ENCODE data around the gene PIK3R6. TPM values are rescaled to one million over a fixed set of nuclear protein-coding genes. Genes with fewer than 3 reads are reported as not detected.

PIK3R6 gene
- total RNA-seq, 2 donors from 2014 or later: 2.1 to 2.5 TPM

- Mint-ChIP-seq H3K4me1 (peaks cover 10% of the 10 kb centered on the region), H3K9me3 (no peaks in the 10 kb centered on the region), H3K36me3 (ENCODE audit: low read depth) (no peaks in the 10 kb centered on the region), H3K4me3 (peak overlapping the region; percentile 68), H3K27ac (no peak overlapping the region), H3K27me3 (ENCODE audit: insufficient read depth) (peaks cover 39% of the 10 kb centered on the region)
- WGBS, 2 experiments (ENCODE audit: insufficient coverage in 1 of 2, insufficient read length in 1 of 2): 73% methylated on average over 12 to 15 of the region's 15 CpGs
- DNase-seq: no peak
- no peak overlapping the region for H3K9ac ChIP-seq (ENCODE audit: extremely low read depth, low read length, poor library complexity, severe bottlenecking)
- no peak for TF ChIP-seq CTCF (conservative IDR thresholded peaks at IDR 0.05)
- peaks cover 23% of the 10 kb centered on the region for H3K27me3 ChIP-seq (ENCODE audit: control insufficient read depth, insufficient read depth, low read length, poor library complexity, severe bottlenecking)
- H3K36me3 ChIP-seq (ENCODE audit: control insufficient read depth, insufficient read depth, low read length): no peaks in the 10 kb centered on the region
- no peaks in the 10 kb centered on the region for H3K9me3 ChIP-seq (ENCODE audit: control insufficient read depth, low read length)
- H3K4me1 ChIP-seq (ENCODE audit: control insufficient read depth, insufficient read depth, low read length): no peaks in the 10 kb centered on the region
- no peak overlapping the region for H3K4me3 ChIP-seq (ENCODE audit: low read length)
- no peak overlapping the region for H3K27ac ChIP-seq (ENCODE audit: low read depth, low read length)
These were observed 67.8 kb downstream of the PIK3R6 start for GRCh38 chr17:8799570-8800212.

- Mint-ChIP-seq H3K9me3 (no peaks in the 10 kb centered on the region), H3K27ac (peak within 1 kb of the TSS; percentile 70), H3K36me3 (ENCODE audit: low read depth) (no peaks in the 10 kb centered on the region), H3K27me3 (ENCODE audit: insufficient read depth) (peaks cover 39% of the 10 kb centered on the region), H3K4me1 (peaks cover 8% of the 10 kb centered on the region), H3K4me3 (peak within 1 kb of the TSS; percentile 68)
- WGBS, 2 experiments (ENCODE audit: insufficient coverage in 1 of 2, insufficient read length in 1 of 2): 20 to 33% methylated on average over 29 to 62 of the region's 62 CpGs
- Histone ChIP-seq H3K9me3 (ENCODE audit: control insufficient read depth, low read length) (no peaks in the 10 kb centered on the region), H3K4me3 (ENCODE audit: low read length) (no peak within 1 kb of the TSS), H3K27me3 (ENCODE audit: control insufficient read depth, insufficient read depth, low read length, poor library complexity, severe bottlenecking) (peaks cover 23% of the 10 kb centered on the region), H3K36me3 (ENCODE audit: control insufficient read depth, insufficient read depth, low read length) (no peaks in the 10 kb centered on the region), H3K27ac (ENCODE audit: low read depth, low read length) (no peak within 1 kb of the TSS), H3K4me1 (ENCODE audit: control insufficient read depth, insufficient read depth, low read length) (no peaks in the 10 kb centered on the region), H3K9ac (ENCODE audit: extremely low read depth, low read length, poor library complexity, severe bottlenecking) (no peak within 1 kb of the TSS)
- DNase-seq: peak; percentile 92
- TF ChIP-seq CTCF (conservative IDR thresholded peaks at IDR 0.05): peak; percentile 64
These were observed 68.5 kb downstream of the PIK3R6 start, which contains the start of gene MFSD6L for GRCh38 chr17:8798846-8799569. Gene MFSD6L (minus strand): TSS chr17:8799365. CDS start chr17:8799120, 245 bp downstream.

GRCh38 chr17:8798176-8798845 is 69.2 kb downstream of the PIK3R6 start:
- no peak for TF ChIP-seq CTCF (conservative IDR thresholded peaks at IDR 0.05)
- Histone ChIP-seq H3K9ac (ENCODE audit: extremely low read depth, low read length, poor library complexity, severe bottlenecking) (no peak overlapping the region), H3K27ac (ENCODE audit: low read depth, low read length) (no peak overlapping the region), H3K4me3 (ENCODE audit: low read length) (no peak overlapping the region), H3K36me3 (ENCODE audit: control insufficient read depth, insufficient read depth, low read length) (no peaks in the 10 kb centered on the region), H3K27me3 (ENCODE audit: control insufficient read depth, insufficient read depth, low read length, poor library complexity, severe bottlenecking) (peaks cover 23% of the 10 kb centered on the region), H3K4me1 (ENCODE audit: control insufficient read depth, insufficient read depth, low read length) (no peaks in the 10 kb centered on the region), H3K9me3 (ENCODE audit: control insufficient read depth, low read length) (no peaks in the 10 kb centered on the region)
- Mint-ChIP-seq H3K9me3 (no peaks in the 10 kb centered on the region), H3K4me3 (peak overlapping the region; percentile 68), H3K27me3 (ENCODE audit: insufficient read depth) (peaks cover 39% of the 10 kb centered on the region), H3K36me3 (ENCODE audit: low read depth) (no peaks in the 10 kb centered on the region), H3K27ac (peak overlapping the region; percentile 70), H3K4me1 (peaks cover 8% of the 10 kb centered on the region)
- peak; percentile 77 for DNase-seq
- WGBS, 2 experiments (ENCODE audit: insufficient coverage in 1 of 2, insufficient read length in 1 of 2): 83 to 85% methylated on average over 18 to 23 of the region's 23 CpGs
